ENCODE measurements around the gene HNRNPCL2.
"Not testable (repeated sequence)": the region's sequence is repeated elsewhere in the genome, so short reads cannot be mapped to it uniquely, and the experiment has no call there.

Gene HNRNPCL2

GRCh38 chr1:13116754-13117153 is at the start of gene HNRNPCL2:
TSS of gene HNRNPCL2 (minus strand) at chr1:13116854. CDS start at chr1:13116400, 454 bp downstream.
- not testable (repeated sequence) for DNase-seq

- DNase-seq = not testable (repeated sequence)
These were observed 48.9 kb upstream of the HNRNPCL2 start, which contains the start of gene HNRNPCL4 for GRCh38 chr1:13165531-13165930. TSS of gene HNRNPCL4 (minus strand) at chr1:13165631. CDS start at chr1:13165467, 164 bp downstream.

- DNase-seq = not testable (repeated sequence)
These were observed 39.3 kb upstream of the HNRNPCL2 start, which contains the start of gene PRAMEF26 for GRCh38 chr1:13155909-13156308. TSS of gene PRAMEF26 (minus strand) at chr1:13156009. CDS start at chr1:13153095, 2,914 bp downstream.

- DNase-seq = not testable (repeated sequence)
These were observed 46.2 kb downstream of the HNRNPCL2 start, which contains the start of gene PRAMEF25 for GRCh38 chr1:13070474-13070873. TSS of gene PRAMEF25 (plus strand) at chr1:13070774. CDS start at chr1:13073694, 2,920 bp downstream.

Data from GDM1 (cell line).